ENCODE measurements around the gene TCP1.

The TCP1 gene

DNA sequence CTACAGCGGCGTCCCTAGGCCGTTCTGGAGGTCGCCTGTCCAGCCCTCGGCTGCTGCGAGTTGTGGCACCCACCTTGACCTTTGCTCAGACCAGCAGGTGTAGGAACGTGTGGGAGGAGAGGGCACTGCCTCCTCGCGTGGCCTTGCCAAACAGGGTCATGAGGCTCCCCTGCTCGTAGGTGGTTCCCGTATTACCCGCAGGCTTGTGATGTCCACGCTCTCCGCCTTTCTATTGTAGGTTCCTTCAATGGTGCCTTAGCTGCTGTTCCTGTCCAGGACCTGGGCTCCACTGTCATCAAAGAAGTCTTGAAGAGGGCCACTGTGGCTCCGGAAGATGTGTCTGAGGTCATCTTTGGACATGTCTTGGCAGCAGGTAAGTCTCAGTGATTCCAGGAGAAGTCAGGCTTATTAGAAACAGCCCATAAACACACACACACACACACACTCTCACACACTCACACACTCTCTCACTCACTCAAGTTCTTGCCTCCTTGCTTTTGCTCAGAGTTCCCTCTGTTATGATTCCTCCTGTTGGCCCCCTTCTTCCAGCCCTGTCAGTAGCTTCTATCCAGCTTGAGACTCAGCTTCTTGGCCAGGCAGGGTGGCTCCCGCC, 26.6 kb downstream of the TCP1 start:
- TF ChIP-seq, protein P1, sequence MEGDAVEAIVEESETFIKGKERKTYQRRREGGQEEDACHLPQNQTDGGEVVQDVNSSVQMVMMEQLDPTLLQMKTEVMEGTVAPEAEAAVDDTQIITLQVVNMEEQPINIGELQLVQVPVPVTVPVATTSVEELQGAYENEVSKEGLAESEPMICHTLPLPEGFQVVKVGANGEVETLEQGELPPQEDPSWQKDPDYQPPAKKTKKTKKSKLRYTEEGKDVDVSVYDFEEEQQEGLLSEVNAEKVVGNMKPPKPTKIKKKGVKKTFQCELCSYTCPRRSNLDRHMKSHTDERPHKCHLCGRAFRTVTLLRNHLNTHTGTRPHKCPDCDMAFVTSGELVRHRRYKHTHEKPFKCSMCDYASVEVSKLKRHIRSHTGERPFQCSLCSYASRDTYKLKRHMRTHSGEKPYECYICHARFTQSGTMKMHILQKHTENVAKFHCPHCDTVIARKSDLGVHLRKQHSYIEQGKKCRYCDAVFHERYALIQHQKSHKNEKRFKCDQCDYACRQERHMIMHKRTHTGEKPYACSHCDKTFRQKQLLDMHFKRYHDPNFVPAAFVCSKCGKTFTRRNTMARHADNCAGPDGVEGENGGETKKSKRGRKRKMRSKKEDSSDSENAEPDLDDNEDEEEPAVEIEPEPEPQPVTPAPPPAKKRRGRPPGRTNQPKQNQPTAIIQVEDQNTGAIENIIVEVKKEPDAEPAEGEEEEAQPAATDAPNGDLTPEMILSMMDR (IDR thresholded peaks at IDR 0.05; ENCODE audit: insufficient read depth, low read length, poor library complexity, severe bottlenecking) = no peak
- DNase-seq (ENCODE audit: extremely low read depth, insufficient read length) = no peak
- peaks cover 11% of the 10 kb centered on the region for H3K36me3 ChIP-seq (ENCODE audit: control insufficient read depth, insufficient read depth, low read length)

DNA sequence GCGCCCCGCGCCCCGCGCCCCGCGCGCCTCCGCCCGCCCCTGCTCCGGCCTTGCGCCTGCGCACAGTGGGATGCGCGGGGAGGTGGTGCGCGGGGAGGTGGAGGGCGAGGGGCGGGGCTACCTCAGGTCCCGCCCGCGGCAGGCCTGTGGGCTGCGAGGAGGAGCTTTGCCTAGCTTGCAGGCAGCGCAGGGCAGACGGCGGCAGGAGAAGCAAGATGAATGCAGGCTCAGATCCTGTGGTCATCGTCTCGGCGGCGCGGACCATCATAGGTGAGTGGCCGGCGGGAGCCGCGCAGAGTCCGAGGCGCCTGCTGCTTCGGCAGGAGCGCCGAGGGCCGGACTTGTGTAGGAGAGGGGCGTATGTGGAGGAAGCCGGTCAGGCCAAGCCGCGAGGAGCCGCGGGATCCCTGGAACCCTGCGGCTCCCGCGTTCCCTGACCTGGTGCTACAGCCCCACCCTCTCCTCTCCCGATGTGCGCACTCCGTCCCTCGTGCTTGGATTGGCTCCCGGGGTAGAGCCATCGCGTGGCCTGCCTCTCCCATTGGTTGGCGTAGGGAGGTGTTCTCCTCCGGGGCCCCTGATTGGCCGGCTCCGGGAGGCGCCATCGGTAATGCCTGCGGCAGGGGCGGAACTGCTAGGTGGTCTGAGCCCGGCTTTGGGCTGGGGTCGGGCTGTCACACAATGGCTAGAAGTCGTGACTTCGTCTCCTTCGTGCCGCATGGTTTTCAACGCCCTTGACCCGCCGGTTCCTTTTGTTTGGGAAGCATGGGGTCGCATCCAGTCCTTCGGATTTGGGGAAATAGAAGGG, 27.3 kb downstream of the TCP1 start, which contains the start of gene ACAT2:
Gene ACAT2, plus strand, starts transcription at position 173 of the 808 bp plus-strand sequence. Its CDS starts 43 bp downstream, at position 216.
- Histone ChIP-seq H3K4me3 (replicated peaks; ENCODE audit: low read depth, low read length) (peak within 1 kb of the TSS; percentile 98), H3K27me3 (replicated peaks; ENCODE audit: control insufficient read depth, insufficient read depth, low read length) (no peaks in the 10 kb centered on the region), H3K36me3 (ENCODE audit: control insufficient read depth, insufficient read depth, low read length) (peaks cover 11% of the 10 kb centered on the region)
- DNase-seq (ENCODE audit: extremely low read depth, insufficient read length) = peak; percentile 92
- TF ChIP-seq, protein P1 (IDR thresholded peaks at IDR 0.05; ENCODE audit: insufficient read depth, low read length, poor library complexity, severe bottlenecking) = no peak

More for the DNA sequence above, 26.6 kb downstream of the TCP1 start:
- no peaks in the 10 kb centered on the region for H3K27me3 ChIP-seq (replicated peaks; ENCODE audit: control insufficient read depth, insufficient read depth, low read length)
- H3K4me3 ChIP-seq (replicated peaks; ENCODE audit: low read depth, low read length) = peak overlapping the region; percentile 98

DNA sequence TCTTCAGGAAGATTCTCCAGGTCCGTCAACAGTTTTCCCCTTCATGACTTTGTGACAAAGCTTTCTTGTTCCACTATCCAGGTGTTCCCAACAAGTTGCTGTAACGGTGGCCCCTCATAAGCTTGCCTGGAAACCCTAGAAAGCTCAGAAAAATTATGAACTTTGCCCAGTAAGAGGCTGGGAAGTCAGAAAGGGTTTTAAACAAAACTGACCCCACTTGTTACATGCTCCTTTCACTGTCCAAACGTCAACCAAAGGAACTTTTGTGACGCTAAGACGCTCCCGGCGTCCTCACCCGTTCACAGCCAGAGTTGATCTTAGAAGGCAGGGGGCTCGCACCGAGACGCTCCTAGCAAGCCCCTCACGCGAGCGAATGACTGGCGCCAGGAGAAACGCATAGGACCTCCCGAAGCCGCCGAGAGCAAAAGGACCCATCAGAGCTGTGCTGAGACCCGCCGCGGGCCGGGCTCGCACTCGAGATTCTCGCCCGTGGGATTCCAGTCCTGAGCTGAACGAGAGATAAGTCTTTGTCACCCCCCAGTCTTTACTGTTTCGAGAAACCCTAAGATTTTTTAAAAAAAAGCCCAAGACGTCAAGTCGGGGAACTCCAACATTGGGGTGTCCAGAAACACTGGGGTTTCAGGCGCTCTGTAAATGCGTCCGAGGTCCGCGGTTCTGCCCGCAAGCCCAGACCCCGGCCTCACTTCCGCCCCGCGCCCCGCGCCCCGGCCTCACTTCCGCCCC, 28.1 kb downstream of the TCP1 start:
- TF ChIP-seq, protein P1 (IDR thresholded peaks at IDR 0.05; ENCODE audit: insufficient read depth, low read length, poor library complexity, severe bottlenecking) = no peak
- peak; percentile 69 for DNase-seq (ENCODE audit: extremely low read depth, insufficient read length)

DNA sequence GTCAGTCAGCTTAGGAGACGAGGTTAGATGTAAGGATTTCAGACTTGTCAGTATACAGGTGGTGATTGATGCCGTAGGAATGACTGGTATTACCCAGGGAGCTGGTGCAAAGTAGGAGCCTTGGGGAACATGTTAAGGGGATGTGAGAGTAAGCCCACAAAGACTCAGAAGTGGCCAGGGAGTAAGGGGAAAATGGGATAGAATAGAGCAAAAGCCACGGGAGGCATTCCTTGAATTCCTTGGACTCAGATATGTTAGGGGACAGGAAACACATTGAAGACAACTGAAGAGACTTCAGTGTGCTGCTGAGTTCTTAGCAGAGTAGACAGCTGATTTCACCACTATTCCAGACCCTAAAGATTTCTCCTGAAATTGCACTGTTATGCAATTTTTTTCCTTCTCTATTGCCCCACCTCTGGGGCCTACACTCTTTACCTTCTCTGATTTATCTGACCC, 28.8 kb downstream of the TCP1 start:
- no peak for DNase-seq (ENCODE audit: extremely low read depth, insufficient read length)
- Histone ChIP-seq H3K27me3 (replicated peaks; ENCODE audit: control insufficient read depth, insufficient read depth, low read length) (no peaks in the 10 kb centered on the region), H3K4me3 (replicated peaks; ENCODE audit: low read depth, low read length) (peak overlapping the region; percentile 66), H3K36me3 (ENCODE audit: control insufficient read depth, insufficient read depth, low read length) (peaks cover 10% of the 10 kb centered on the region)
- TF ChIP-seq, protein P1 (IDR thresholded peaks at IDR 0.05; ENCODE audit: insufficient read depth, low read length, poor library complexity, severe bottlenecking) = no peak

More for the DNA sequence above, 28.1 kb downstream of the TCP1 start:
- Histone ChIP-seq H3K27me3 (replicated peaks; ENCODE audit: control insufficient read depth, insufficient read depth, low read length) (no peaks in the 10 kb centered on the region), H3K4me3 (replicated peaks; ENCODE audit: low read depth, low read length) (peak overlapping the region; percentile 66), H3K36me3 (ENCODE audit: control insufficient read depth, insufficient read depth, low read length) (peaks cover 10% of the 10 kb centered on the region)

DNA sequence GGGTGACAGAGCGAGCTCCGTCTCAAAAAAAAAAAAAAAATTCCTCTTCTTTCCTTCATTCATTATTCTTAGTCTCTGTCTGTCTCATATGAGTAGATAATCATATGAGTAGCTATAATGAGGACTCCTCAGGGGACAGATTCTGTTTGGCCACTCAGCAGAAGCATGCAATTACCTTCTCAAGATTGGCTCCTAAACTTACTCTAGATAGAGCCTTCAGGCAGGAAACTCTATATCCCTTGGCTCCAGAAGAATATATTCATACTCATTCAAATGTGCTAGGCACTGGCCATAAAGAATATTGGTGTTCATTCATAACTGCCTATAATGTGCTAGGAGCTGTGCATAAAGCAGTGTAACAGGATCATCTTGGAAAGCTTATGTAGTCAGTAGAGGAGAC, 29.8 kb downstream of the TCP1 start:
- Histone ChIP-seq H3K36me3 (ENCODE audit: control insufficient read depth, insufficient read depth, low read length) (peaks cover 16% of the 10 kb centered on the region), H3K4me3 (replicated peaks; ENCODE audit: low read depth, low read length) (no peak overlapping the region)
- DNase-seq (ENCODE audit: extremely low read depth, insufficient read length) = no peak

More for the DNA sequence above, 29.8 kb downstream of the TCP1 start:
- TF ChIP-seq, protein P1 (IDR thresholded peaks at IDR 0.05; ENCODE audit: insufficient read depth, low read length, poor library complexity, severe bottlenecking) = no peak
- H3K27me3 ChIP-seq (replicated peaks; ENCODE audit: control insufficient read depth, insufficient read depth, low read length) = no peaks in the 10 kb centered on the region

All from GM06990 (cell line).